Caki2 (cell line): Measurements from ENCODE around the gene S100B. TPM values are rescaled to one million over a fixed set of nuclear protein-coding genes. Genes with fewer than 3 reads are reported as not detected.

Source experiments
- DNase-seq: peaks from one replicate; pipeline ENCODE4 v3.0.0-alpha.2; 2015; ENCODE audit warnings: low read depth
- in situ Hi-C: cut with HindIII; loops from 2 replicates; pipeline ENCODE4 v1.10.0; 2016; ENCODE audit warnings: low sequenced_read_pairs, low pct_unique_long_range_greater_than_20kb, mixed read lengths
- total RNA-seq: library from RNA; depleted of rRNA; stranded (reverse); fragments of >200 nt; shearing (Covaris generic); gene quantifications from 2 replicates; pipeline ENCODE4 v1.2.3, GENCODE V29; 2014; ENCODE audit warnings: low replicate concordance; rRNA removed

S100B gene
- total RNA-seq, 1 experiment from 2014 or later: not detected

DNA sequence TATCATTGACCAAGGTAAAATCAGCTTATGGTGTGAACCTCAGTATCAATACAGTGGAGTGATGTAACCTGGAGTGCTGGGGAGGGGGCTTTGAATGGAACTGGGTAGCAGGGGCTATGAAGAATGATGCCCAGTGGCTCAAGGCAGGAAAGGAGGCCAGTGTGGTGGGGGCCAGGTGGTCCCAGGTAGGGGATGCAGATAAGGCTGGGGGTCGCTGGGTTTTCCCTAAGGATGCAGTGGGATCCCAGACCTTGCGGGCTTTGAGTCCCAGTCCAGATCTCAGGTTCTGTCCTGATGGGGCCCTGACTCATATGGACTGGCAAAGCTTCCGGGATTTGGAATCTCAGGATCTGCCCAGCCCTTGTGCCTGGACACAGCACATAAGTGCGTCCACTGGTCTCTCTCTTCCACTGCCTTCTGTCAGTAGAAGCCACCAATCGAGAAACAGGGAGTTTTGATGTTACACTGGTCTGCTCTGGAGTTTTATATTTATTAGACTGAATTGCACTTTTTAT lies 52.0 kb downstream of the S100B start:
- DNase-seq: no peak
- in situ Hi-C loops: no loop called here

GRCh38 chr21:46552274-46552673 lies 52.6 kb downstream of the S100B start:
- in situ Hi-C loops: no loop called here
- DNase-seq: no peak

DNA sequence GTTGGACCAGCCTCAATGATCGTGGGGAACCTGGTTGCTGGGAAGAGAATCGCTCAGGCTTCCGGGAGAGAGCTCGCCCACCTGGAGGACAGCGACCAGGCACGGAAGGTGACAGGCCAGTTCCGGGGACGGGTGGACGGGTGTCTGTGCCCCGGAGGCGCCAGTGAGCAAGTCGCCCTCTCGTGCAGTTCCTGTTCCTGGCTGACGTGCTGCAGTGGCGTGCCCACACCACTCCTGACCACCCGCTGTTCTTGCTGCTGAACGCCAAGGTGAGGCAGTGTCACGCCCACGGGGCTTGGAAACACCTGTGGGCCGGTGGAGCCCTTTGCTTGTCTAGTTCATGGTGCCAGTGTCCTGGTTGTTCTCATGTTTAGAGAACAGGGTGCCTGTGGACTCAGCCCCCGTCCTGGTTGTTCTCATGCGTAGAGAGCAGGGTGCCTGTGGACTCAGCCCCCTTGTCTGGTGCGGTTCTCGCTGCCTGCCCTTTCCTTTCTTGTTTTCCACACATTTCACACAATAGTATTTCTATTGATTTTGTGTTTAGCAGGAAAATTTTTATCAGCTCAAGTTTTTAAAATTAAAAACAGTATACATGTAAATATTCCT lies 53.1 kb downstream of the S100B start:
- no peak for DNase-seq
- in situ Hi-C loops: no loop called here

- in situ Hi-C loops: no loop called here
- DNase-seq: no peak
These were observed 54.6 kb downstream of the S100B start for GRCh38 chr21:46550116-46550941.

DNA sequence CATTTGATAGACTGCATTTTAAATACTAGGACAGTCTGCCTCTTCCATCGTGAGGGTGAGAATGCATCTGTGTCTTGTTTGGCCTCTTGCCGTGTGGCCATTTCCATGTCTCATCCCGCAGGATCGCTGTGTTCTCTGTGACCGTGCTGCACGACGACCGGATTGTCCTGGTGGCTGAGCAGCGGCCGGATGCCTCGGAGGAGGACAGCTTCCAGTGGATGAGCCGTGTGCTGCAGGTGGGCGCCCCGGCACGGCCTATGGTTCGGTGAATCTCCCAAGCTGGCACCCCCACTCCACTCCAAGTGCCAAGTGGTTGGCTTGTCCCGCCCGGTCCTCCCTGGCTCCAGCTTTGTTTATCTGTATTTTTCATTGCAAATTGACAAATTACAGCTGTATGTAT lies 55.2 kb downstream of the S100B start:
- no peak for DNase-seq
- in situ Hi-C loops: no loop called here

Other genes starting within 250 kb of the S100B start
- 14.6 and 16.8 TPM in 2 replicates for gene DIP2A, start 146.2 kb downstream of the S100B start, total RNA-seq
- gene PRMT2, start 30.6 kb upstream of the S100B start, total RNA-seq: 121 and 157 TPM in 2 replicates